Vagina (tissue), 2 donors: Measurements from ENCODE around the gene TNIP1. TPM values are rescaled to one million over a fixed set of nuclear protein-coding genes. Genes with fewer than 3 reads are reported as not detected.

ENCODE experiments used
- DNase-seq, 2 donors: peaks; one replicate each; pipeline ENCODE4 v3.0.0-alpha.2; 2017; ENCODE audit errors: extremely low spot score in 2 of 2
- H3K27ac ChIP-seq: fragments of 200-600 bp; sonication (generic); one replicate; pipeline ENCODE4 v1.5.1; 2019
- H3K27me3 ChIP-seq: fragments of 200-600 bp; sonication (generic); one replicate; pipeline ENCODE4 v1.5.1; 2019
- H3K36me3 ChIP-seq, 2 donors: fragments of 200-600 bp; sonication (generic); one replicate each; pipeline ENCODE4 v1.5.1; 2017 to 2019
- H3K4me1 ChIP-seq: fragments of 200-600 bp; sonication (generic); one replicate; pipeline ENCODE4 v1.5.1; 2019
- H3K4me3 ChIP-seq, 2 donors: fragments of 200-600 bp; sonication (generic); 1 replicate in 1 of 2; 2 replicates in 1 of 2; pipeline ENCODE4 v1.5.1; 2016 to 2019
- H3K9me3 ChIP-seq: fragments of 200-600 bp; sonication (generic); one replicate; pipeline ENCODE4 v1.5.1; 2019
- CTCF ChIP-seq, 3 experiments: fragments of 450-650 bp in 2 of 3; fragments of 200-600 bp in 1 of 3; sonication (generic) in 1 of 3; IDR thresholded peaks; one replicate each; pipeline ENCODE4 v1.5.1; 2017 to 2019; ENCODE audit warnings: antibody characterized with exemption in 3 of 3, mild to moderate bottlenecking in 2 of 3, moderate library complexity in 2 of 3
- POLR2A ChIP-seq, 2 donors: fragments of 450-650 bp; IDR thresholded peaks; one replicate each; pipeline ENCODE4 v1.6.1; 2017; ENCODE audit warnings: antibody characterized with exemption in 2 of 2, mild to moderate bottlenecking in 2 of 2, moderate library complexity in 2 of 2
- POLR2AphosphoS5 ChIP-seq, 2 donors: sonication (generic); formaldehyde crosslinking; IDR thresholded peaks; one replicate each; pipeline ENCODE4 v1.9.0; 2017; ENCODE audit warnings: antibody characterized with exemption in 2 of 2, mild to moderate bottlenecking in 2 of 2, low read depth in 1 of 2; ENCODE audit not compliant: insufficient read depth in 1 of 2
- intact Hi-C: fragments of 100-400 bp; cut with DNase I; formaldehyde crosslinking; loops from one replicate; pipeline ENCODE4 v1.15.1; 2023
- total RNA-seq: library from RNA; depleted of rRNA; stranded (reverse); fragments of >200 nt; gene quantifications from one replicate; pipeline ENCODE4 v1.2.3, GENCODE V29; 2016

The TNIP1 gene
- total RNA-seq, 1 donor from 2014 or later = 92.6 TPM

- intact Hi-C loops = no loop called here
- H3K9me3 ChIP-seq = no peaks in the 10 kb centered on the region
- H3K4me3 ChIP-seq = no peak overlapping the region
- peaks cover 20% of the 10 kb centered on the region for H3K4me1 ChIP-seq
- no peaks in the 10 kb centered on the region for H3K27me3 ChIP-seq
- TF ChIP-seq POLR2A (IDR thresholded peaks at IDR 0.05) (no peak), CTCF (IDR thresholded peaks at IDR 0.05) (no peak), POLR2AphosphoS5 (IDR thresholded peaks at IDR 0.05; ENCODE audit: insufficient read depth in 1 of 2, low read depth in 1 of 2) (no peak)
- H3K36me3 ChIP-seq = peaks cover 0 to 16% of the 10 kb centered on the region in 2 donors
- no peak for DNase-seq
- no peak overlapping the region for H3K27ac ChIP-seq
Measured at GRCh38 chr5:151110122-151110681, 29.4 kb upstream of the TNIP1 start.

- Histone ChIP-seq H3K36me3 (peaks cover 0 to 12% of the 10 kb centered on the region in 2 donors), H3K4me1 (peaks cover 30% of the 10 kb centered on the region), H3K27ac (peak overlapping the region; percentile 64), H3K4me3 (no peak overlapping the region), H3K9me3 (no peaks in the 10 kb centered on the region), H3K27me3 (no peaks in the 10 kb centered on the region)
- no peak for TF ChIP-seq CTCF (IDR thresholded peaks at IDR 0.05)
- no peak for TF ChIP-seq POLR2AphosphoS5 (IDR thresholded peaks at IDR 0.05; ENCODE audit: insufficient read depth in 1 of 2, low read depth in 1 of 2)
- TF ChIP-seq POLR2A (IDR thresholded peaks at IDR 0.05) = no peak
- intact Hi-C loops = loop anchor here (5.0 kb wide), 1 partner anchor 101 kb away; no protein-coding TSS in a partner anchor
- no peak for DNase-seq
Measured at GRCh38 chr5:151108566-151108965, 27.7 kb upstream of the TNIP1 start.

GRCh38 chr5:151107738-151108520 lies 27.1 kb upstream of the TNIP1 start:
- Histone ChIP-seq H3K27me3 (no peaks in the 10 kb centered on the region), H3K4me3 (no peak overlapping the region), H3K27ac (peak overlapping the region; percentile 64), H3K4me1 (peaks cover 30% of the 10 kb centered on the region), H3K36me3 (peaks cover 0 to 12% of the 10 kb centered on the region in 2 donors), H3K9me3 (no peaks in the 10 kb centered on the region)
- TF ChIP-seq CTCF (IDR thresholded peaks at IDR 0.05) = no peak
- TF ChIP-seq POLR2AphosphoS5 (IDR thresholded peaks at IDR 0.05; ENCODE audit: insufficient read depth in 1 of 2, low read depth in 1 of 2) = peak in 1 of 2 donors; percentile 15
- intact Hi-C loops = loop anchor here (5.0 kb wide), 1 partner anchor 101 kb away; no protein-coding TSS in a partner anchor
- no peak for DNase-seq

GRCh38 chr5:151107084-151107483 lies 26.2 kb upstream of the TNIP1 start:
- H3K4me3 ChIP-seq = no peak overlapping the region
- peak overlapping the region; percentile 64 for H3K27ac ChIP-seq
- no peak for DNase-seq
- H3K36me3 ChIP-seq = peaks cover 0 to 12% of the 10 kb centered on the region in 2 donors
- H3K4me1 ChIP-seq = peaks cover 30% of the 10 kb centered on the region
- H3K9me3 ChIP-seq = no peaks in the 10 kb centered on the region
- intact Hi-C loops = loop anchor here (5.0 kb wide), 1 partner anchor 100 kb away; no protein-coding TSS in a partner anchor
- H3K27me3 ChIP-seq = no peaks in the 10 kb centered on the region
- TF ChIP-seq POLR2AphosphoS5 (IDR thresholded peaks at IDR 0.05; ENCODE audit: insufficient read depth in 1 of 2, low read depth in 1 of 2) (no peak), POLR2A (IDR thresholded peaks at IDR 0.05) (no peak), CTCF (IDR thresholded peaks at IDR 0.05) (no peak)

GRCh38 chr5:151106509-151106908 lies 25.7 kb upstream of the TNIP1 start:
- no peak overlapping the region for H3K4me3 ChIP-seq
- H3K36me3 ChIP-seq = peaks cover 0 to 12% of the 10 kb centered on the region in 2 donors
- H3K27me3 ChIP-seq = no peaks in the 10 kb centered on the region
- peaks cover 35% of the 10 kb centered on the region for H3K4me1 ChIP-seq
- no peaks in the 10 kb centered on the region for H3K9me3 ChIP-seq
- TF ChIP-seq POLR2A (IDR thresholded peaks at IDR 0.05) (no peak), CTCF (IDR thresholded peaks at IDR 0.05) (no peak), POLR2AphosphoS5 (IDR thresholded peaks at IDR 0.05; ENCODE audit: insufficient read depth in 1 of 2, low read depth in 1 of 2) (no peak)
- intact Hi-C loops = loop anchor here (5.0 kb wide), 1 partner anchor 99 kb away; no protein-coding TSS in a partner anchor
- no peak for DNase-seq
- peak overlapping the region; percentile 64 for H3K27ac ChIP-seq
